HUES6 (cell line): ENCODE measurements around the gene COX4I2.
"Not testable (repeated sequence)": the region's sequence is repeated elsewhere in the genome, so short reads cannot be mapped to it uniquely, and the experiment has no call there.

Experiments
- H3K27ac ChIP-seq: 2 replicates; pipeline ENCODE4 v1.7.0; 2013; ENCODE audit warnings: low read depth, mild to moderate bottlenecking, low read length, inconsistent platforms
- H3K27me3 ChIP-seq: 2 replicates; pipeline ENCODE4 v1.6.1; 2013; ENCODE audit warnings: low read length; ENCODE audit not compliant: control insufficient read depth, insufficient read depth
- H3K36me3 ChIP-seq: 2 replicates; pipeline ENCODE4 v1.6.1; 2013; ENCODE audit warnings: low read length; ENCODE audit not compliant: control insufficient read depth, insufficient read depth
- H3K4me1 ChIP-seq: 2 replicates; pipeline ENCODE4 v1.6.1; 2013; ENCODE audit warnings: low read length; ENCODE audit not compliant: control insufficient read depth, insufficient read depth
- H3K4me3 ChIP-seq: 2 replicates; pipeline ENCODE4 v1.5.1; 2013; ENCODE audit warnings: low read depth, low read length
- H3K9ac ChIP-seq: one replicate; pipeline ENCODE4 v1.6.1; 2013; ENCODE audit warnings: mild to moderate bottlenecking, low read length
- H3K9me3 ChIP-seq: 2 replicates; pipeline ENCODE4 v1.6.1; 2013; ENCODE audit warnings: low read depth, low read length; ENCODE audit not compliant: control insufficient read depth, insufficient read depth

COX4I2 gene

DNA sequence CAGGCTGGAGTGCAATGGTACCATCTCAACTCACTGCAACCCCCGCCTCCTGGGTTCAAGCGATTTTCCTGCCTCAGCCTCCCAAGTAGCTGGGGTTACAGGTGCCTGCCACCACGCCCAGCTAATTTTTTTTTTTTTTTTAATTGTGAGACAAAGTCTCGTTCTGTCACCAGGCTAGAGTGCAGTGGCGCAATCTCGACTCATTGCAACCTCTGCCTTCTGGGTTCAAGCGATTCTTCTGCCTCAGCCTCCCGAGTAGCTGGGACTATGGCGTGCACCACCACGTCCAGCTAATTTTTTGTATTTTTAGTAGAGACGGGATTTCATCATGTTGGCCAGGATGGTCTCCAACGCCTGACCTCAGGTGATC is 25.5 kb upstream of the COX4I2 start:
- peaks cover 28% of the 10 kb centered on the region for H3K4me1 ChIP-seq
- H3K9ac ChIP-seq, H3K27me3 ChIP-seq, H3K27ac ChIP-seq, H3K9me3 ChIP-seq, H3K36me3 ChIP-seq, H3K4me3 ChIP-seq: not testable (repeated sequence)

GRCh38 chr20:31615416-31615815 is 22.3 kb upstream of the COX4I2 start:
- Histone ChIP-seq H3K9me3 (no peaks in the 10 kb centered on the region), H3K9ac (no peak overlapping the region), H3K4me3 (no peak overlapping the region), H3K36me3 (no peaks in the 10 kb centered on the region), H3K27ac (no peak overlapping the region), H3K27me3 (no peaks in the 10 kb centered on the region), H3K4me1 (peaks cover 11% of the 10 kb centered on the region; the same call in 1 of the 2 replicates)

DNA sequence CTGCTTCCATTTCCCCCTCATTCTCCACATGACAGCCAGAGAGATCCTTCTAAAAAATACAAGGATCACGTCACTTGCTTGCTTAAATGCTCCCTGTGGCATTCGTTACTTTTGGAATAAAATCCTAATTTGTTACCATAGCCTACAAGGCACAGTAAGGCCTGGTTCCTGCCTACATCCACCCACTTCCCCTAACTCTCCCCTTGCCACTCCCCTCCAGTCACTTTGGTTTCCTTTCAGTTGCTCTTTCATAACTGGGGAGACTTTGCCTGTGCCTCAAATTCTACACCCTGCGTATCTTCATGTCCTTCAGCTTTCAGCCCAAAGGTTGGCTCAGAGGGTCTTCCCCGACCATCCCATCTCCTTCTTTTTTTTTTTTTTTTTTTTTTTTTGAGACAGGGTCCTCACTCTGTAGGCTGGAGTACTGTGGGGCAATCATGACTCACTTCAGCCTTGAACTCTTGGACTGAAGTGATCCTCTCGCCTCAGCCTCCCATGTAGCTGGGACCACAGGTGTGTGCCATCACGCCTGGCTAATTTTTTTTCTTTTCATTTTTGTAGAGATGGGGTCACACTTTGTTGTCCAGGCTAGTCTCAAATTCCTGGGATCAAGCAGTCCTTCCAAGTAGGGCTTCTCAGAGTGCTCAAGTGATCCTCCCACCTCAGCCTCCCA is 20.1 kb upstream of the COX4I2 start:
- Histone ChIP-seq H3K9ac (no peak overlapping the region), H3K4me1 (no peaks in the 10 kb centered on the region), H3K4me3 (no peak overlapping the region), H3K9me3 (no peaks in the 10 kb centered on the region), H3K27ac (no peak overlapping the region), H3K36me3 (no peaks in the 10 kb centered on the region), H3K27me3 (no peaks in the 10 kb centered on the region)

DNA sequence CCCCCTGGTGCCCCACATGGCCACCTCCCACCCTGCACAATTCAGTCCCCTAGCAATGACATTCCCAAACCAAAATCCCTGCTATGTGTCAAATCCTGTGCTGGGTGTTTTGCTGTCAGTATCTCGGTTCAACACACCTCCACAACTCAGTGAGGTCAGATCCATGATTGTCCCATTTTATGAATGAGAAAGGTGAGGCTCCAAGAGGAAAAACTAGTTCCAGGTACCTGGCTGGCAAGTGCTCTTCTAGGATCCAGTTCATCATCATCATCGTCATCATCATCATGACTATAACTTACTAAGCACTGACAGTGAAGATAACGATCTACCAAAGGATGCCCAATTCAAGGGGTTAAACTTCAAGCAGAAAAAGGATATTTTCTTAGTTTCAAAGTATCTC is 17.5 kb upstream of the COX4I2 start:
- Histone ChIP-seq H3K27ac (no peak overlapping the region), H3K9me3 (no peaks in the 10 kb centered on the region), H3K36me3 (no peaks in the 10 kb centered on the region), H3K9ac (no peak overlapping the region), H3K27me3 (no peaks in the 10 kb centered on the region), H3K4me3 (no peak overlapping the region), H3K4me1 (no peaks in the 10 kb centered on the region)

DNA sequence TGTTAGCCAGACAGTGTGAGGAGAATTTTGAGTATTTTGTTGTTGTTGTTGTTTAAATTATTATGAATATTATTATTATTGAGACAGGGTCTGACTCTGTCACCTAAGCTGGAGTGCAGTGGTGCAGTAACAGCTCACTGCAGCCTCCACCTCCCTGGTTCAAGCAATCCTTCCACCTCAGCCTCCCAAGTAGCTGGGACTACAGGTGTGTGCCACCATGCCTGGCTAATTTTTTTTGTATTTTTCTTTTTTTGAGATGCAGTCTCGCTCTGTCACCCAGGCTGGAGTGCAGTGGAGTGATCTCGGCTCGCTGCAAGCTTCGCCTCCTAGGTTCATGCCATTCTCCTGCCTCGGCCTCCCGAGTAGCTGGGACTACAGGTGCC is 14.6 kb upstream of the COX4I2 start:
- not testable (repeated sequence) for H3K27ac ChIP-seq, H3K9ac ChIP-seq, H3K4me1 ChIP-seq, H3K27me3 ChIP-seq, H3K36me3 ChIP-seq, H3K9me3 ChIP-seq, H3K4me3 ChIP-seq

GRCh38 chr20:31626534-31626933 is 11.2 kb upstream of the COX4I2 start:
- H3K9me3 ChIP-seq, H3K4me3 ChIP-seq, H3K36me3 ChIP-seq, H3K9ac ChIP-seq, H3K27ac ChIP-seq, H3K27me3 ChIP-seq, H3K4me1 ChIP-seq: not testable (repeated sequence)

DNA sequence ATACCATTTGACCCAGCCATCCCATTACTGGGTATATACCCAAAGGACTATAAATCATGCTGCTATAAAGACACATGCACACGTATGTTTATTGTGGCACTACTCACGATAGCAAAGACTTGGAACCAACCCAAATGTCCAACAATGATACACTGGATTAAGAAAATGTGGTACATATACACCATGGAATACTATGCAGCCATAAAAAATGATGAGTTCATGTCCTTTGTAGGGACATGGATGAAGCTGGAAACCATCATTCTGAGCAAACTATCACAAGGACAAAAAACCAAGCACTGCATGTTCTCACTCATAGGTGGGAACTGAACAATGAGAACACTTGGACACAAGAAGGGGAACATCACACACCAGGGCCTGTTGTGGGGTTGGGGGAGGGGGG is 9.7 kb upstream of the COX4I2 start:
- not testable (repeated sequence) for H3K4me1 ChIP-seq, H3K9ac ChIP-seq, H3K9me3 ChIP-seq, H3K27me3 ChIP-seq, H3K4me3 ChIP-seq, H3K27ac ChIP-seq, H3K36me3 ChIP-seq

GRCh38 chr20:31630187-31630790 is 7.4 kb upstream of the COX4I2 start:
- Histone ChIP-seq H3K36me3 (no peaks in the 10 kb centered on the region), H3K4me1 (no peaks in the 10 kb centered on the region)

DNA sequence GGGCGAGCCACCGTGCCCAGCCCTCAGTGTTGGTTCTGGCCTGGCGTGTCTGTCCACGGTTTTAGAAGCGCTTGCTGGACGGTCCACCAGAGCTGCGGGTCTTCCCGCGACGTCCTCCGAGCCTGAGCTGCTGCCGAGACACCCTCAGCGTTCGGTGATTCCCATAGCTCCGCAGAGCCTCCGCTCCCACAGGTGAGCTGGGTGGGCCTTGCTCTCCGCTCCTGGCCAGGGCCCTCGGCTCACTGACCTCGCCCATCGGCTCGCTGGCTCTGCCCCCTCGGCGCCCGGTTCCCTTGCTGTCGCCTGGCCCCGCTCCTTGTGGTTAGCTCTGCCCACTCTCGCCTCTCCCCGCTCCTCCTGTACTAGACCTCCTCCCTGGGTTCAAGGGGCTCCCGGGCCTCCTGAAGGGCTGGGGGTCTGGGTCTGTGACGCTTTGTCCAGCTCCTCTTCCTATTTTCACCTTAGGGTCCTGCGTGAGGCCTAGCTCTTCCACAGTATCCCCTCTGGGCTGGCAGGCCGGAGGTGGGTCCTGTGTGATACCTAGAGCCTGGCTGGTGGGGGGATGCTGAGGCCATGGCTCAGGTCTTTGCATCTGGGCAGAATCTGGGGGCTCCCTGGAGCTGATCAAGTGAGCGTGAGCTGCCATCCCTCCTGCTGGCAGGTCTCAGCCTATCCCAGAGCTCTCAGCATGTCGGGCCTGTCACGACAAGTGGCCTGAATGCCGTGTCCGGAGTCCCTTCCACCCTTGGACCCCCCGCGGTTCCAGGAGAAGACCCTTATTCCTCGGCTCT is 5.0 kb upstream of the COX4I2 start:
- no peaks in the 10 kb centered on the region for H3K27me3 ChIP-seq
- H3K27ac ChIP-seq = no peak overlapping the region
- no peaks in the 10 kb centered on the region for H3K4me1 ChIP-seq
- H3K4me3 ChIP-seq = no peak overlapping the region
- no peaks in the 10 kb centered on the region for H3K9me3 ChIP-seq
- no peak overlapping the region for H3K9ac ChIP-seq
- no peaks in the 10 kb centered on the region for H3K36me3 ChIP-seq

More at GRCh38 chr20:31630187-31630790, 7.4 kb upstream of the COX4I2 start:
- no peaks in the 10 kb centered on the region for H3K9me3 ChIP-seq
- H3K27ac ChIP-seq = no peak overlapping the region
- no peak overlapping the region for H3K4me3 ChIP-seq
- H3K9ac ChIP-seq = no peak overlapping the region
- H3K27me3 ChIP-seq = no peaks in the 10 kb centered on the region

DNA sequence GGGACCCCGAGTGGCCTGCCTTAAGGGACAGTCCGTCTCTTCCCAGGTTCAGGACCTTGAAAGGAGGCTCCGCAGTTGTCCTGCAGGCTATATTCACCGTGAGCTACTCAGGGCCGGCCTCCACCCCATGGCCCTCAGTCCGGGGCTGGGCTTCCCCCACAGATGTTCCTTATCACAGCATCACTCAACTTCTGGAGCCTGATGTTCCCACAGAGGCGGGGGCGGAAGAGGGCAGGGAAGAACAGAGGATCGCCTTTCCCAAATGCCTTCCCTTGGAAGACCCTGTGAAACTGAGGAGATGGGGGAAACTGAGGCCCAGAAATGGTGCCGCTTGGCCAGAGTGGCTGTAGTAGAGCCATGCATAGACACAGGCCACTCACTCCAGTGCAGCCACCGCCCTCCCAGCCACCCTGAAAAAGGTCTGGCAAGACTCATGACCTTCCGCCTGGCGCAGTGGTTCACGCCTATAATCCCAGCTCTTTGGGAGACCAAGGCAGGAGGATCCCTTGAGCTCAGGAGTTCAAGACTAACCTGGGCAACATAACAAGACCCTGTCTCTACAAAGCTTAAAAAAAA is 4.3 kb upstream of the COX4I2 start:
- Histone ChIP-seq H3K36me3 (no peaks in the 10 kb centered on the region), H3K27me3 (no peaks in the 10 kb centered on the region), H3K9me3 (no peaks in the 10 kb centered on the region), H3K4me3 (no peak overlapping the region), H3K4me1 (peaks cover 3% of the 10 kb centered on the region; the same call in 1 of the 2 replicates), H3K27ac (no peak overlapping the region), H3K9ac (no peak overlapping the region)

DNA sequence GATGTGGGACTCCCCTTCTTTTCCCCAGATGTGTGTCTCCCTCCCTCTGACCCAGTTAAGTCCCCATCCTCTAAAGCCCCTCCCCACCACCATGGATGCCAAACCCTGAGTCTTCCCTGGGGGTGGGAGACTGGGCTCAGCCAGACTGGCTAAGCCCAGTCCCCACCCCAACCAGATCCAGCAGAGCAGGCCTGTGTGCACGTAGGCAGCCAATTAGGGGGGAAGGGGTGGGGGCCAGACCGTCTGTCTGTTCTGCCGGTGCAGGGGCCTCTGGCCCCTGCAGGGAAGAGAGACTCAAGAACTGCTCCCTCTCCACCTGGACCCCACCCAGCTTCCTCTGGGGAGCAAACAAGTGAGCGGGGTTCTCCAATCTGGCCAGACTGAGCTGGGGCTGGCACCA is 605 bp downstream of the COX4I2 start:
- Histone ChIP-seq H3K4me3 (no peak overlapping the region), H3K9ac (no peak overlapping the region), H3K27me3 (no peaks in the 10 kb centered on the region), H3K27ac (no peak overlapping the region), H3K4me1 (peaks cover 3% of the 10 kb centered on the region; the same call in 1 of the 2 replicates), H3K36me3 (no peaks in the 10 kb centered on the region), H3K9me3 (no peaks in the 10 kb centered on the region)
